Kidney epithelial cell (primary cell): ENCODE results near the gene LAYN. TPM values are rescaled to one million over a fixed set of nuclear protein-coding genes. Genes with fewer than 3 reads are reported as not detected.

ENCODE experiments used
- DNase-seq: peaks from one replicate; pipeline ENCODE4 v3.0.0-alpha.2; 2010; ENCODE audit warnings: low read depth
- H3K27me3 ChIP-seq: 2 replicates; pipeline ENCODE4 v1.6.0; 2011; ENCODE audit warnings: low read length; ENCODE audit not compliant: control insufficient read depth, insufficient read depth
- H3K36me3 ChIP-seq: 2 replicates; pipeline ENCODE4 v1.5.1; 2011; ENCODE audit warnings: low read length; ENCODE audit not compliant: control insufficient read depth, insufficient read depth
- H3K4me3 ChIP-seq: 2 replicates; pipeline ENCODE4 v1.5.1; 2011; ENCODE audit warnings: low read depth, mild to moderate bottlenecking, control low read depth, low read length
- CTCF ChIP-seq: IDR thresholded peaks from 2 replicates; pipeline ENCODE4 v1.5.1; 2011; ENCODE audit warnings: mild to moderate bottlenecking, moderate library complexity, low read length, control low read depth, inconsistent platforms; ENCODE audit not compliant: insufficient read depth, poor library complexity, severe bottlenecking
- total RNA-seq: library from RNA; depleted of rRNA; stranded (reverse); fragments of >200 nt; gene quantifications from 2 replicates; pipeline ENCODE4 v1.2.3, GENCODE V29; 2015

The LAYN gene
- total RNA-seq, 1 donor from 2014 or later, result 29.1 TPM

DNA sequence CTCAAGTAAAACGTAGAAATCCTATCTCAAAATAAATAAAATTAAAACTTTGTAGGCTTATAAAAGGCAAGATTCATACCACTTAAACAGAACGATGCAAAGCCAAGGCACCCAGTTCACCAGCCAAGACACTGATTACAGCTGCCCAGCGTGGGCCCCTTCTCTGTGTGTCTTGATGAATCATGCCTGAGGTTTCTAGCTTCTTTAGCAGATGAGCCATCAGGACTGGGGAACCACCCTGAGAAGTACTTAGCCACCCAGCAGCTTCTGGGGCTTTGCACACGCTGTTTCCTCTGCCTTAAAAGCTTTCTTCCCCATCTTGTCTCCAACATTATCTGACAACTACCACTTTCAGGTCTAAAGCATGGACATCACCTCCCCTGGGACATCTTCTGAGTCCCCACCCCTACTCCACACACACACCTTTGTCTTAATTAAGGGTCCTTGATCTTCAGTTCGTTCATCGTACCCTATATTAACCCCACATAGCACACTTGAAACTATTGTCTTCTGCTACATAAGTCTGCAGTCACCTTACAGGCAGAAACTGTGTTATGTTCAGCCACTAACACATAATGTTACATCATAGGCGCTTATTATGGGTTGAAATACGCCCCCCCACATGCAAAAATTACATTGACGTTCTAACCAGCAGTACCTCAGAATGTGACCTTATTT lies 8.7 kb upstream of the LAYN start:
- DNase-seq, result peak; percentile 72

DNA sequence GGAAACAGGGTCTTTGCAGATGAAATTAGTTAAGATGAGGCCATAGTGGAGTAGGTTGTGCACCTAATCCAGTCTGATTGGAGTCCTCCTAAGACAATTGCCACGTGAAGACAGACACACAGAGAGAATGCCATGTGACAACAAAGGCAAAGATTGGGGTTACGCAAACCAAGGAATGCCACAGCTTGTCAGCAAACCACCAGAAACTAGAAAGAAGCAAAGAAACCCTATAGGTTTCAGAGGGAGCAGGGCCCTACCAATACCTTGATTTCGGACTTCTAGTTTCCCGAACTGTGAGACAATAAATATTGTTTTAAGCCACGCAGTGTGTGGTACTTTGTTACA lies 8.2 kb upstream of the LAYN start:
- Histone ChIP-seq H3K36me3 (no peaks in the 10 kb centered on the region), H3K27me3 (no peaks in the 10 kb centered on the region), H3K4me3 (no peak overlapping the region)
- DNase-seq, result no peak
- TF ChIP-seq CTCF, result no peak

More for the DNA sequence above, 8.7 kb upstream of the LAYN start:
- Histone ChIP-seq H3K27me3 (no peaks in the 10 kb centered on the region), H3K36me3 (no peaks in the 10 kb centered on the region), H3K4me3 (no peak overlapping the region)
- TF ChIP-seq CTCF, result no peak

- TF ChIP-seq CTCF, result no peak
- no peak for DNase-seq
- Histone ChIP-seq H3K4me3 (no peak overlapping the region), H3K27me3 (no peaks in the 10 kb centered on the region), H3K36me3 (no peaks in the 10 kb centered on the region)
These were observed 5.2 kb upstream of the LAYN start for GRCh38 chr11:111535281-111535680.

DNA sequence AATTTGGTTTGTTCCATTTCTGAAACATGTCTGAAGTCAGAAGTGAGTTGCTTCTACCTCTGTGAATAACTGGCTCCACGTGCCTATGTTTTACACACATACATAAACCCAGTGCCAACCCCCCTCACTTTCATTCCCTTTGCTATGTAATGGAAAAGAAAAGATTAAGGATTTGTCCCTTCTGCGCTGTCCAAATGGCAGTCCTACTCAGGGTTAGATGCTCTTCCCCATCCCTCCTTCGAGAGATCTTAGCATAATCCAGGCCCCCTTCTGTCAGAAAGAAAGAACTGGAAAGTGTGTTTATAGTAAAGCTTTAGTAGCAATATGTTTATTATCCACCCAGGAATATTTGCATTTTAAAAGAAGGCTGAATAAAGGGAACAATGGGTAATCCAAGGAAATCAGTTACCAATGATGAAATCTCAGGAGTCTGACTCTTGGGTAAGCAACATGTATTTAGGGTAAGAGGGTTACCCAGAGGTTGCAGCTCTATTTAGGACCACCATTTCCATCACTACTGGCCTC lies 3.1 kb upstream of the LAYN start:
- Histone ChIP-seq H3K4me3 (no peak overlapping the region), H3K36me3 (no peaks in the 10 kb centered on the region), H3K27me3 (no peaks in the 10 kb centered on the region)
- no peak for DNase-seq
- TF ChIP-seq CTCF, result no peak

DNA sequence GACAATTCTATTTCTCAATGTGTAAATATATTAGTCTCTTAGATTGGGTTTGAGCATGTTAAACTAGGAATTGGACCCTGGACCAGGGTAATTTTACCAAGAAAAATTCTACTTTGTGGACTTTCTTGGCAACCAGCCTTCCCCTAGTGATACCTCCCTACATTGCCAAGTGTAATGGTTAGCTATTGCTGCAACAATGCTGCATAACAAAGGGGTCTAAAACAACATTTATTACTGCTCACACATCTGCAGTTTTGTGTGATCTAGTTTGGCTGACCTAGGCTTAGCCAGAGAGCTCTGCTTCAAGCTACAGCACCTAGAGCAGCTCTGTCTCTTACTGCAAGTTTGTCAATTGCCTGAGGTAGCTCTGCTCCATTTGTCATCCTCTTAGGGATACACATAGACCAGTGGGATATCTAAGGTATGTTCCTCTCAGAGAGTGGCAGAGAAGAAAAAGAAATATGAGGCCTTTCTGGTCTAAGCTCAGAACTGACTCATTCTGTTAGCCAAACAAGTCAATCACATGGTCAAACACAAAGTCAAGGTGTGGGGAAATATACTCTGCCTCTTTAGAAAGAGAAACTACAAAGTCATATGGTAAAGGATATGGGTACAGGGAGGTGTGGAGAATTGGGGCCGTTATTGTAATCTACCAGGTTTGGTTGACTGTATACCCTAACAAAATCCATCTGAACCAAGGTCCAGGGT lies 2.0 kb upstream of the LAYN start:
- H3K36me3 ChIP-seq, result no peaks in the 10 kb centered on the region
- DNase-seq, result no peak
- H3K4me3 ChIP-seq, result no peak overlapping the region
- no peak for TF ChIP-seq CTCF
- H3K27me3 ChIP-seq, result no peaks in the 10 kb centered on the region
